Naive B cell (primary cell): Measurements from ENCODE around the gene FILIP1L. TPM values are rescaled to one million over a fixed set of nuclear protein-coding genes. Genes with fewer than 3 reads are reported as not detected.

ENCODE experiments used
- ATAC-seq, 2 donors: fragments of 150-1000 bp; cut with Tn5 transposase; 2 replicates each; pipeline ENCODE4 v1.10.0; 2021; ENCODE audit warnings: low read depth in 2 of 2, mild to moderate bottlenecking in 2 of 2, moderate library complexity in 2 of 2
- DNase-seq: peaks from one replicate; pipeline ENCODE4 v3.0.0; 2022
- H3K27ac Mint-ChIP-seq, 6 donors: one replicate each; pipeline ENCODE4 v1.8.0; 2020 to 2022; ENCODE audit warnings: mild to moderate bottlenecking in 6 of 6, mixed read lengths in 6 of 6, moderate library complexity in 5 of 6, inconsistent platforms in 2 of 6
- H3K27me3 Mint-ChIP-seq, 3 donors: one replicate each; pipeline ENCODE4 v1.8.0; 2021 to 2022; ENCODE audit warnings: mixed read lengths in 3 of 3, mild to moderate bottlenecking in 1 of 3
- H3K36me3 Mint-ChIP-seq, 2 donors: one replicate each; pipeline ENCODE4 v1.8.0; 2020 to 2022; ENCODE audit warnings: mixed read lengths in 2 of 2, inconsistent platforms in 1 of 2, mild to moderate bottlenecking in 1 of 2
- H3K4me1 Mint-ChIP-seq, 3 donors: one replicate each; pipeline ENCODE4 v1.8.0; 2020 to 2022; ENCODE audit warnings: mixed read lengths in 3 of 3, inconsistent platforms in 1 of 3, mild to moderate bottlenecking in 1 of 3, moderate library complexity in 1 of 3
- H3K4me3 Mint-ChIP-seq, 8 donors: one replicate each; pipeline ENCODE4 v1.8.0; 2020 to 2022; ENCODE audit warnings: mild to moderate bottlenecking in 8 of 8, mixed read lengths in 8 of 8, moderate library complexity in 8 of 8, inconsistent platforms in 2 of 8
- H3K9me3 Mint-ChIP-seq, 7 donors: one replicate each; pipeline ENCODE4 v1.8.0; 2020 to 2022; ENCODE audit warnings: mixed read lengths in 7 of 7, mild to moderate bottlenecking in 5 of 7, inconsistent platforms in 2 of 7, moderate library complexity in 1 of 7
- polyA plus RNA-seq, 6 donors: library from polyadenylated mRNA; unstranded; fragments of 300-500 nt; fragmentation: Illumina TruSeq; gene quantifications; one replicate each; pipeline ENCODE4 v1.2.3, GENCODE V29; 2021; ENCODE audit warnings: low read depth in 6 of 6

FILIP1L gene
- polyA plus RNA-seq, 6 donors from 2014 or later, result 0.29 to 1.2 (median 0.99) TPM; not detected in 1

- H3K4me3 Mint-ChIP-seq, result peak overlapping the region; percentile 71 to 94 (median 83)
- H3K27me3 Mint-ChIP-seq, result no peaks in the 10 kb centered on the region
- peak overlapping the region; percentile 79 to 99 (median 94) for H3K27ac Mint-ChIP-seq
- peaks cover 0 to 2% (median 0%) of the 10 kb centered on the region in 7 donors for H3K9me3 Mint-ChIP-seq
- DNase-seq, result peak; percentile 77
- peaks cover 46 to 70% (median 65%) of the 10 kb centered on the region in 3 donors for H3K4me1 Mint-ChIP-seq
- no peaks in the 10 kb centered on the region for H3K36me3 Mint-ChIP-seq
- peak; percentile 71 to 73 for ATAC-seq
Measured at GRCh38 chr3:100047455-100048141, 66.7 kb downstream of the FILIP1L start.

DNA sequence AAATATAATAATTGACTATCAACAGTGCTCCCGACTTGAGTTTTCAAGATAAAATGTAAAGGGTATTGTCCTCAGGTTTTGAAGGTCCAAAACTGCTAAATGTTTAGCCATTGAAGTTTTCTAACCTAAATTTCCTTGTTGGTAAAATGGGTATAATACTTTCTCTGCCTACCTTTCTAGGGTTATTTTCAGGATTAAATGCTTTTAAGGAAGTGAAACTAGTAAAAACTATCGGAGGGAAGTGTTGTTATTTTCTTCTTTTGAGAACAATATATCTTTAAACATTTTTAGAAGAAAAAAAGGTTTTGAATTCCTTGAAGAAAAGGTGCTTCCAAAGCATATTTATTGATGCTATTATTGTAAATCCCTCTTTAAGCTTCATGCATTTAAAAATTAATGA is 67.3 kb downstream of the FILIP1L start:
- Mint-ChIP-seq H3K4me1 (peaks cover 48 to 73% (median 70%) of the 10 kb centered on the region in 3 donors), H3K9me3 (peaks cover 0 to 2% (median 0%) of the 10 kb centered on the region in 7 donors), H3K27me3 (no peaks in the 10 kb centered on the region), H3K27ac (peak overlapping the region in 5 of 6 donors; percentile 90 to 99 (median 96)), H3K4me3 (peak overlapping the region; percentile 71 to 94 (median 83)), H3K36me3 (no peaks in the 10 kb centered on the region)
- peak; percentile 32 for DNase-seq
- ATAC-seq, result no peak

DNA sequence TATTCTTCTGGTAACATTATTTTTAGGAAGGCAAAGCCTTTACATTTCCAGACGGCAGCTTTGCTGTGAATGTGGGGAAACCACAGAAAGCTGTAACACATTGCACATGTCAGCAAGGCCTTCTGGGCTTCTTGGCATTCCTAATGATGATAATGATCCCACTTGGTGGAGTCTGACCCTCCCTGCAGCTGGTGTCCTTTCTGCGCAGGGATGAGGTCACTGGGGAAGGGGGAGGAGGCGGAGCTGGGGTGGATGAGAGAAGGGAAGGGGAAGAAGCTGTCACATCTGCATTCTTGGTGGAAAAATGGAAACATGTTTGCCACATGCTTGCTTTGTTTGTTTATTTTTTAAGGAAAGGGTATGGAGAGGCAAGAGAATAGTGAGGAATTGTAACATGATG is 68.6 kb downstream of the FILIP1L start:
- Mint-ChIP-seq H3K4me1 (peaks cover 54 to 81% (median 81%) of the 10 kb centered on the region in 3 donors), H3K9me3 (no peaks in the 10 kb centered on the region), H3K36me3 (no peaks in the 10 kb centered on the region), H3K27ac (peak overlapping the region; percentile 82 to 96 (median 87)), H3K4me3 (peak overlapping the region; percentile 21 to 94 (median 58)), H3K27me3 (no peaks in the 10 kb centered on the region)
- DNase-seq (no peak), ATAC-seq (no peak)

- DNase-seq (peak; percentile 81), ATAC-seq (peak; percentile 80 to 81)
- H3K27ac Mint-ChIP-seq, result peak overlapping the region in 5 of 6 donors; percentile 87 to 94 (median 90)
- peak overlapping the region; percentile 58 to 87 (median 74) for H3K4me3 Mint-ChIP-seq
- H3K4me1 Mint-ChIP-seq, result peaks cover 62 to 92% (median 89%) of the 10 kb centered on the region in 3 donors
- H3K27me3 Mint-ChIP-seq, result no peaks in the 10 kb centered on the region
- H3K36me3 Mint-ChIP-seq, result no peaks in the 10 kb centered on the region
- H3K9me3 Mint-ChIP-seq, result no peaks in the 10 kb centered on the region
Measured at GRCh38 chr3:100044369-100044768, 69.9 kb downstream of the FILIP1L start.

- peak; percentile 17 for DNase-seq
Measured at GRCh38 chr3:100043271-100043670, 71.0 kb downstream of the FILIP1L start.

DNA sequence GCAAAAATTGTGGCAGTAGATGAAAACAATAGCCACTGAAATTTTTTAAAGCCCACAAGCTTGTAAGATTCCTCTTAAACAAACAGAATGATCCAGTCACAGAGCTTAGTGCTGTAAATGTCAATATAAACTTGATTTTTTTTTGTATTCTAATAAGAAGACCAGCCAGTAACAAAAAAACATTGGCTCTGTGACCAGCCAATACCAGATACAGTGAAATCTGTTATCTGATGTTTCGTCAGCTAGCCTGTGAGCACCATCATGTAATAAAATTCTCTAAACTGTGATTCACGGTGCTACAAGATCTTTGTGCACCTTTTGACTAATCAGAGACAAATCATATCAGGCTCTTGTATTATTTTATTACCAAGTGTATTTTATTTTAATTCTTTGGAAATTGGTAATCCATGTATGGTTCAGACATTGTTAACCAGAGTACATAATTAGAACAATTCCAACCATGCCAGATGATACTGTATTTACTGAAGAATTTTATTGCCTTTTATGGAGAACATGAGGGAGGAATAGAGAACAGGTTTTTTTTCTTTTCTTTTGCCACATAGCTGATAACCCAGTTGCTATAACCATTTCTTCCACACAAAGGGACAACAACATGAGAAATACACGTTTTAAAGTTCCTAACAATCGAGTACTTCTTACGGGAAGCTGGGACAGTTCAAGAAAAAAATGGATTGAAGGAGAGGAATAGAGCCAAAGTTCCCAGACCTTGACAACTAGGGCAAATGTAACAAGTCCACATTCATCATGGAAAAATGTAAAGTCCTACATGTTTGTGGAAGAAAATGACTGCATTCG is 71.9 kb downstream of the FILIP1L start:
- peaks cover 47 to 72% (median 70%) of the 10 kb centered on the region in 3 donors for H3K4me1 Mint-ChIP-seq
- H3K4me3 Mint-ChIP-seq, result peak overlapping the region in 2 of 8 donors; percentile 16 to 26
- ATAC-seq, result no peak
- H3K9me3 Mint-ChIP-seq, result no peaks in the 10 kb centered on the region
- no peaks in the 10 kb centered on the region for H3K27me3 Mint-ChIP-seq
- no peaks in the 10 kb centered on the region for H3K36me3 Mint-ChIP-seq
- DNase-seq, result no peak
- H3K27ac Mint-ChIP-seq, result peak overlapping the region; percentile 22 to 90 (median 60)

More at GRCh38 chr3:100043271-100043670, 71.0 kb downstream of the FILIP1L start:
- H3K27ac Mint-ChIP-seq, result peak overlapping the region; percentile 56 to 90 (median 75)
- H3K4me1 Mint-ChIP-seq, result peaks cover 56 to 81% (median 79%) of the 10 kb centered on the region in 3 donors
- H3K4me3 Mint-ChIP-seq, result peak overlapping the region in 4 of 8 donors; percentile 7 to 15 (median 8)
- H3K27me3 Mint-ChIP-seq, result no peaks in the 10 kb centered on the region
- H3K36me3 Mint-ChIP-seq, result no peaks in the 10 kb centered on the region
- no peak for ATAC-seq
- H3K9me3 Mint-ChIP-seq, result no peaks in the 10 kb centered on the region

GRCh38 chr3:100041328-100041749 is 73.0 kb downstream of the FILIP1L start:
- DNase-seq, result no peak
- no peaks in the 10 kb centered on the region for H3K27me3 Mint-ChIP-seq
- ATAC-seq, result no peak
- H3K27ac Mint-ChIP-seq, result peak overlapping the region in 2 of 6 donors; percentile 28 to 69
- no peaks in the 10 kb centered on the region for H3K9me3 Mint-ChIP-seq
- peaks cover 44 to 63% (median 59%) of the 10 kb centered on the region in 3 donors for H3K4me1 Mint-ChIP-seq
- no peak overlapping the region for H3K4me3 Mint-ChIP-seq
- no peaks in the 10 kb centered on the region for H3K36me3 Mint-ChIP-seq

GRCh38 chr3:100040451-100041225 is 73.7 kb downstream of the FILIP1L start:
- DNase-seq, result no peak
- Mint-ChIP-seq H3K27ac (peak overlapping the region in 4 of 6 donors; percentile 26 to 69 (median 32)), H3K9me3 (no peaks in the 10 kb centered on the region), H3K4me3 (no peak overlapping the region), H3K36me3 (no peaks in the 10 kb centered on the region), H3K27me3 (no peaks in the 10 kb centered on the region), H3K4me1 (peaks cover 37 to 56% (median 52%) of the 10 kb centered on the region in 3 donors)
- ATAC-seq, result no peak

DNA sequence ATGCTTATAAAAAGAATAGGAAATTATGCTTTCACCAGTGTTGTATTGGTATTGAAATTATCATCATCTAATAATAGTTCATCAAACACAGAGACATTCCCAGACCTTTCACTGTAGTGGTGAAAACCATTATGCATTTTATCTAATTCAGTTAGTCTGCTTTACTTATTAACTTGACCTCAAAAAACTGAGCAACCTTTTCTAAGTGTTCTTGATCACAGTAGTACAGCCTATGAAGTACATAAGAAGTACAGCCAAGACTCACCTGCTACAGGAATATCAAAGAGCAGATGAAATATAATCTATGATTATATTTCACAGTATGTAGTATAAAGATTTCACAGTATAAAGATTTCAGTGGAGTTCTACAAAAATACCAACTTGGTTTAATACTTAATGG is 75.2 kb downstream of the FILIP1L start:
- Mint-ChIP-seq H3K9me3 (no peaks in the 10 kb centered on the region), H3K36me3 (no peaks in the 10 kb centered on the region), H3K27me3 (no peaks in the 10 kb centered on the region), H3K4me3 (no peak overlapping the region), H3K27ac (no peak overlapping the region), H3K4me1 (peaks cover 25 to 42% (median 37%) of the 10 kb centered on the region in 3 donors)
- no peak for ATAC-seq
- DNase-seq, result no peak

DNA sequence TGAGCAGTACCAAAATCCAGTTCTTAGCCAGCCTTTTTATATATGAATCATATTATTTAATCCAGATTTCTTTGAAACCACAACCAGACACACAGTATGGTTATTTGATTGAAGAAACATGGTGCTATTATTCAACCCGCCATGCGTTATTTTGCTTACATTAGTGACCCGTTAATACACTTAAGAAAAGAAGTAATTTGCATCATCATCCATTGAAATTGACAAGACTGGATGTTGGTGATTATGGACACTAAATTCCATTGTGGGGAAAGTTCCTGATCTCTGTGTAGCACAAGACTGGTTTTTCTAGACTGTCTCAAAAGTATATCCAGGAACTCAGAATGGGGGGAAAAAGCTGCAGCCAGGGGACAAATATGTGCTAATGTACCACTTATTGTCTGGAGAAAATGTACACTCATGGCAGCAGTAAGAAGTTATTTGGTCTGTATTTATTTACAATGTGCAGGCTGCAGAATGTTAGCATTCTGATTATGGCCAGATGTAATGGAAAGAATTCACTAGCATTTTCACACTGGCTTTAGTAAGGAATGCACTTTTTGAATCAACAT is 80.3 kb downstream of the FILIP1L start:
- no peak overlapping the region for H3K4me3 Mint-ChIP-seq
- no peaks in the 10 kb centered on the region for H3K9me3 Mint-ChIP-seq
- peaks cover 3 to 5% (median 4%) of the 10 kb centered on the region in 3 donors for H3K4me1 Mint-ChIP-seq
- no peaks in the 10 kb centered on the region for H3K27me3 Mint-ChIP-seq
- ATAC-seq (no peak), DNase-seq (no peak)
- no peak overlapping the region for H3K27ac Mint-ChIP-seq
- H3K36me3 Mint-ChIP-seq, result peaks cover 0 to 3% of the 10 kb centered on the region in 2 donors

GRCh38 chr3:100033184-100033583 is 81.1 kb downstream of the FILIP1L start:
- Mint-ChIP-seq H3K27ac (no peak overlapping the region), H3K9me3 (no peaks in the 10 kb centered on the region), H3K4me1 (peaks cover 3 to 5% (median 4%) of the 10 kb centered on the region in 3 donors), H3K27me3 (no peaks in the 10 kb centered on the region), H3K4me3 (no peak overlapping the region), H3K36me3 (peaks cover 0 to 3% of the 10 kb centered on the region in 2 donors)
- DNase-seq (no peak), ATAC-seq (no peak)

DNA sequence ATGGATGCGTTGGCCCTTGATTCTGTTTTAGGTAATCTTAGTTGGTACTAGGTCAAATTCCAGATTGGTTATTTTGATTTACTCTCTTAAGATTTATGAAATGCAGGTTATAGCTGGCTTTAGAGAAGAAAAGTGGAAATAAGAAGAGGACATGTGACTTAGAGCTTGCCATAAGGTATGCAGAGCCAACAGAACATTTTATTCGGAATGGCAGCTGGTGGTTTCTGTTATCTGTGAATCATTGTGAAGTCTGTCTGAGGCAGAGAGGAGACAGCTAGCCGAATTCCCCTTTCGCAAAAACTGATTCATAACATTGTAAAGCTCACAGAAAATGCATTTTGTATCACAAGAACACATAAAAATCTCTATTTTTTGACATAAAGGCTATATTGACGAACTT is 82.1 kb downstream of the FILIP1L start:
- no peak overlapping the region for H3K4me3 Mint-ChIP-seq
- H3K9me3 Mint-ChIP-seq, result no peaks in the 10 kb centered on the region
- no peak overlapping the region for H3K27ac Mint-ChIP-seq
- ATAC-seq (no peak), DNase-seq (no peak)
- H3K4me1 Mint-ChIP-seq, result peaks cover 3 to 5% (median 4%) of the 10 kb centered on the region in 3 donors
- H3K27me3 Mint-ChIP-seq, result no peaks in the 10 kb centered on the region
- H3K36me3 Mint-ChIP-seq, result peaks cover 0 to 3% of the 10 kb centered on the region in 2 donors
